GM12878 (cell line): ENCODE results near the gene RRAD. TPM values are rescaled to one million over a fixed set of nuclear protein-coding genes. Genes with fewer than 3 reads are reported as not detected.

Experiments
- ATAC-seq: fragments of 200-7000 bp; cut with Tn5 transposase; 3 replicates; pipeline ENCODE4 v1.9.1; 2020; ENCODE audit warnings: mild to moderate bottlenecking, moderate library complexity
- BruUV-seq: library from RNA; stranded (reverse); fragments of 400-500 nt; replicated peaks from 2 replicates; lab custom pipeline; 2021; lab: Mats Ljungman, UMichigan
- CTCF ChIA-PET: fragments of 300-600 bp; sonication (Branson Sonifier 250); formaldehyde crosslinking; extraction: SDS; loops from one replicate; lab custom pipeline; 2021; ENCODE audit warnings: inconsistent platforms; lab: Yijun Ruan, JAX
- POLR2A ChIA-PET: fragments of 350-600 bp; formaldehyde crosslinking; extraction: SDS; loops from one replicate; lab custom pipeline; 2021; ENCODE audit warnings: inconsistent platforms; lab: Charles Lee
- RAD21 ChIA-PET: fragments of 300-600 bp; sonication (Branson Sonifier 250); formaldehyde crosslinking; loops from one replicate; lab custom pipeline; 2023; ENCODE audit warnings: antibody characterized with exemption; ENCODE audit not compliant: unreplicated experiment; lab: Charles Lee
- SMC1A ChIA-PET: fragments of 300-600 bp; sonication (Branson Sonifier 250); formaldehyde crosslinking; loops from one replicate; lab custom pipeline; 2023; ENCODE audit not compliant: unreplicated experiment, uncharacterized antibody; lab: Charles Lee
- DNase-seq: peaks from one replicate; pipeline ENCODE4 v3.0.0-alpha.2; 2011; ENCODE audit warnings: low read depth, low spot score
- FAIRE-seq: peaks from 3 replicates; lab custom pipeline; 2011; peaks lifted over from hg19 to GRCh38; lab: Jason Lieb, UNC
- H2AFZ ChIP-seq: 2 replicates; pipeline ENCODE4 v1.6.0; 2011; ENCODE audit warnings: low read depth, low read length, control low read depth; ENCODE audit not compliant: control insufficient read depth
- H3K27ac ChIP-seq: 2 replicates; pipeline ENCODE4 v1.5.1; 2011; ENCODE audit warnings: control low read depth; ENCODE audit not compliant: control insufficient read depth, insufficient read depth
- H3K27me3 ChIP-seq, 2 experiments: replicated peaks in 1 of 2; 2 replicates each; pipeline versions ENCODE4 v1.6.0 to v1.6.1; 2011; ENCODE audit warnings: low read length in 1 of 2; ENCODE audit not compliant: control insufficient read depth in 2 of 2, insufficient read depth in 2 of 2
- H3K36me3 ChIP-seq, 2 experiments: 2 replicates each; pipeline ENCODE4 v1.5.1; 2011; ENCODE audit warnings: low read length in 1 of 2; ENCODE audit not compliant: control insufficient read depth in 2 of 2, insufficient read depth in 2 of 2
- H3K4me1 ChIP-seq: 2 replicates; pipeline ENCODE4 v1.6.1; 2011; ENCODE audit warnings: mild to moderate bottlenecking, low read length, moderate library complexity, mixed read lengths; ENCODE audit not compliant: control insufficient read depth, insufficient read depth
- H3K4me2 ChIP-seq: 2 replicates; pipeline ENCODE4 v1.6.0; 2011; ENCODE audit warnings: control low read depth; ENCODE audit not compliant: control insufficient read depth, insufficient read depth
- H3K4me3 ChIP-seq: fragments of 200-600 bp; sonication (generic); 2 replicates; pipeline ENCODE4 v1.5.1; 2016
- H3K79me2 ChIP-seq: 2 replicates; pipeline ENCODE4 v1.6.0; 2011; ENCODE audit warnings: low read length; ENCODE audit not compliant: control insufficient read depth, insufficient read depth
- H3K9ac ChIP-seq: 2 replicates; pipeline ENCODE4 v1.8.0; 2011; ENCODE audit warnings: low read length, control low read depth, mixed read lengths; ENCODE audit not compliant: control insufficient read depth, insufficient read depth
- H3K9me3 ChIP-seq: replicated peaks from 3 replicates; pipeline ENCODE4 v1.5.1; 2011; ENCODE audit warnings: mild to moderate bottlenecking, low read length; ENCODE audit not compliant: control insufficient read depth, insufficient read depth
- H4K20me1 ChIP-seq: 2 replicates; pipeline ENCODE4 v1.6.0; 2011; ENCODE audit not compliant: control insufficient read depth, insufficient read depth
- EGR1 ChIP-seq, 2 experiments: IDR thresholded peaks; 1 replicate in 1 of 2; 2 replicates in 1 of 2; pipeline ENCODE4 v1.6.1; 2011 to 2012; ENCODE audit warnings: low read depth in 2 of 2, low read length in 2 of 2, borderline replicate concordance in 1 of 2, mild to moderate bottlenecking in 1 of 2, moderate library complexity in 1 of 2
- HDAC2 ChIP-seq: fragments of 200-600 bp; sonication (generic); IDR thresholded peaks from 2 replicates; pipeline ENCODE4 v1.6.1; 2017
- NBN ChIP-seq: fragments of 450-650 bp; IDR thresholded peaks from 2 replicates; pipeline ENCODE4 v1.6.1; 2016
- TCF3 ChIP-seq: IDR thresholded peaks from 2 replicates; pipeline ENCODE4 v1.6.1; 2012; ENCODE audit warnings: low read depth, mild to moderate bottlenecking, low read length, borderline replicate concordance; ENCODE audit not compliant: insufficient read depth
- ZNF384 ChIP-seq: IDR thresholded peaks from 2 replicates; pipeline ENCODE4 v1.6.1; 2012; ENCODE audit warnings: low read depth, mild to moderate bottlenecking, low read length, improper control_type of control experiment, borderline replicate concordance
- WGBS: methylation state at CpG from one replicate; pipeline ENCODE4 v1.1.6; 2016; ENCODE audit warnings: low lambda C conversion rate; ENCODE audit not compliant: insufficient replicate concordance, insufficient coverage; ENCODE audit errors: missing lambda C conversion rate; 5-methylcytosine and 5-hydroxymethylcytosine counted together
- in situ Hi-C: fragments of 300-500 bp; cut with MboI; formaldehyde crosslinking; loops from 9 replicates; pipeline ENCODE4 v1.14.3; 2018; ENCODE audit warnings: mixed read lengths
- intact Hi-C: fragments of 100-400 bp; cut with micrococcal nuclease; formaldehyde crosslinking; loops from one replicate; pipeline ENCODE4 v1.14.2; 2022; ENCODE audit not compliant: unreplicated experiment
- polyA plus RNA-seq, 11 experiments: library from polyadenylated mRNA; depleted of rRNA in 4 of 11; unstranded in 6 of 11; stranded (reverse) in 5 of 11; fragments of >200 nt; fragmentation: Nextera tagmentation in 4 of 11; fragmentation: Illumina TruSeq in 1 of 11; extraction: Ambion mirVana in 4 of 11; extraction: Trizol in 1 of 11; gene quantifications; 1 replicate in 1 of 11; 2 replicates in 10 of 11; pipeline versions ENCODE4 v1.2.1 to v1.2.3, GENCODE V29; 2011 to 2016; ENCODE audit warnings: inconsistent platforms in 2 of 11, missing spikeins in 2 of 11, low read depth in 1 of 11
- total RNA-seq, 4 experiments: library from RNA; depleted of rRNA in 3 of 4; stranded (reverse); fragments of >200 nt in 3 of 4; fragmentation: Illumina TruSeq in 1 of 4; extraction: Trizol in 1 of 4; gene quantifications; 2 replicates each; pipeline versions ENCODE4 v1.2.1 to v1.2.3, GENCODE V29; 2013 to 2021

The RRAD gene
- total and polyA plus RNA-seq, 10 of the 15 experiments (the other 5 are each of a cell fraction or from before 2014, with no cell fraction given) = 0.11 to 8.5 (median 2.8) TPM

- in situ Hi-C loops = no loop called here
- Histone ChIP-seq H3K27me3 (no peaks in the 10 kb centered on the region), H2AFZ (no peak overlapping the region), H3K4me2 (peak overlapping the region; percentile 99), H4K20me1 (no peaks in the 10 kb centered on the region), H3K36me3 (peaks cover 1 to 5% of the 10 kb centered on the region in 2 experiments), H3K9me3 (no peaks in the 10 kb centered on the region), H3K27ac (no peak overlapping the region), H3K4me1 (peaks cover 16% of the 10 kb centered on the region), H3K9ac (peak overlapping the region; percentile 39; the same call in 1 of the 2 replicates), H3K4me3 (peak overlapping the region; percentile 40; the same call in 1 of the 2 replicates), H3K79me2 (peaks cover 11% of the 10 kb centered on the region)
- POLR2A ChIA-PET = interaction anchor here (0.9 to 1.3 kb wide), 3 partner anchors 11 to 139 kb away, joined by 3 to 6 read pairs (median 3); no protein-coding TSS in a partner anchor
- CTCF ChIA-PET = interaction anchor here (0.8 to 5.2 kb wide), 8 partner anchors 9 to 292 kb away, joined by 3 to 34 read pairs (median 11); partner anchors contain the start of gene NAE1
- DNase-seq = no peak
- ATAC-seq = no peak
- RAD21 ChIA-PET = interaction anchor here (0.8 to 2.5 kb wide), 8 partner anchors 9 to 150 kb away, joined by 3 to 12 read pairs (median 4); partner anchors contain the start of gene NAE1
- no peak for TF ChIP-seq TCF3
- SMC1A ChIA-PET = interaction anchor here (0.6 to 2.3 kb wide), 7 partner anchors 9 to 153 kb away, joined by 3 to 8 read pairs (median 4); partner anchors contain the start of gene NAE1
- intact Hi-C loops = no loop called here
- BruUV-seq = no TSS peak
- FAIRE-seq = peak; percentile 35
- 100% methylated on average over 2 of the region's 2 CpGs for WGBS
Observed at GRCh38 chr16:66881560-66881959, 43.8 kb downstream of the RRAD start.

- POLR2A ChIA-PET = interaction anchor here (0.9 to 1.5 kb wide), 4 partner anchors 11 to 139 kb away, joined by 3 to 6 read pairs (median 4); partner anchors contain the start of gene NAE1
- H3K9me3 ChIP-seq = no peaks in the 10 kb centered on the region
- TF ChIP-seq ZNF384 (no peak), NBN (no peak), HDAC2 (no peak), EGR1 (IDR thresholded peaks at IDR 0.05; ENCODE audit: borderline replicate concordance in 1 of 2, low read depth in 2 of 2, low read length in 2 of 2) (peak in 1 of 2 experiments; percentile 73; a peak in 2 of 3 replicates)
- TF ChIP-seq, all 136 proteins: peak for 1
- SMC1A ChIA-PET = interaction anchor here (0.6 to 2.3 kb wide), 8 partner anchors 9 to 230 kb away, joined by 3 to 8 read pairs (median 4); partner anchors contain the start of gene NAE1
- Histone ChIP-seq H3K9ac (peak overlapping the region; percentile 80), H3K27me3 (no peaks in the 10 kb centered on the region), H3K36me3 (peaks cover 0 to 5% of the 10 kb centered on the region in 2 experiments; a peak in 3 of 4 replicates), H3K27ac (peak overlapping the region; percentile 63; the same call in 1 of the 2 replicates), H4K20me1 (no peaks in the 10 kb centered on the region), H3K4me2 (peak overlapping the region; percentile 99), H2AFZ (peak overlapping the region; percentile 99), H3K4me1 (peaks cover 16% of the 10 kb centered on the region), H3K4me3 (peak overlapping the region; percentile 74), H3K79me2 (peaks cover 11% of the 10 kb centered on the region)
- whole genome bisulfite sequencing = 1% methylated on average over 19 of the region's 23 CpGs
- CTCF ChIA-PET = interaction anchor here (0.7 to 4.1 kb wide), 12 partner anchors 8 to 292 kb away, joined by 3 to 25 read pairs (median 4); partner anchors contain the start of gene NAE1
- BruUV-seq = no TSS peak
- ATAC-seq (peak; percentile 30), FAIRE-seq (no peak), DNase-seq (no peak)
- in situ Hi-C loops (no loop called here), intact Hi-C loops (no loop called here)
- RAD21 ChIA-PET = interaction anchor here (0.6 to 2.5 kb wide), 12 partner anchors 8 to 286 kb away, joined by 3 to 12 read pairs (median 3); partner anchors contain the start of gene NAE1
Observed at GRCh38 chr16:66881014-66881417, 44.3 kb downstream of the RRAD start.
